Activated CD8-positive, alpha-beta memory T cell treated with anti-CD3 and anti-CD28 coated beads, Interleukin-2, amount 50 U/mL, for 4 hours (primary cell): ENCODE results near the gene ADCY1.
"Not testable (repeated sequence)": the region's sequence is repeated elsewhere in the genome, so short reads cannot be mapped to it uniquely, and the experiment has no call there.

ENCODE experiments used
- DNase-seq: peaks from one replicate; pipeline ENCODE4 v3.0.0-alpha.2; 2020

ADCY1 gene

DNA sequence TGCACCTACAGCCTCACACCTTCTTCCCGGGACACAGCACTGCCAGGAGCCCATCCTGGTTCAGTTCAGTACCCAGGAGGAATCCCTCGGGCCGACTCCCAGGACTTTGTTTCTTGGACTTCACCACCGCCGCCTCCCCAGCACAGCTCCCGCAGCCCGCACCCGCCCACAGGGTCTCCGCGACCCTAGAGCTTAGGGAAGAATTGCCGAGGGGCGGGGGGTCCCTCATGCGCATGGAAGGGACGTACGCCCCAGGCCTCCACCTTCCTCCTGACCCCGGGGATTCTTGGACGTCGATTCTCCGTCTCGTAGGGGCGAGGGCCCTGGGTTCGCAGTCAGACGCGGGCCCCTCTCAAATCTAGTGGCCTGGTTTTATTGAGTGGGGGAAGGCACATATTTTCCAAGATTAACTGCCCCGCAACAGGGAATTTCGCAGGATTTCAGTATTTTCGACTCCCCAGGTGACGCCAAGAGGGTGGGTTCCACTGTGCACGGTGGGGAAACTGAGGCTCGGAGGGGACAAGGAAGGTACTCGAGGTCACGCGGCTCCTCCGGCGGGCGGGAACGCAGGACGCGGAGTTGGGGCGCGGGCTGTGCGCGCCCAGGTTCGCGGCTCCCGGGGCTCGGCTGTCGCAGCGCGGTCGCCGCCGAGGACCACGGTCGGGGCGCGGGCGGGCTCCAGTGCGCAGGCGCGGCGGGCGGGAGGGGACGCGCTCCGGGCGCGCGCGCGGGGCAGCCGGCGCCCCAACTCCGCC is at the start of gene ADCY1:
Gene ADCY1 (plus strand): TSS at position 708 of the 755 bp plus-strand sequence. CDS start 176 bp downstream, outside the sequence.
- DNase-seq = no peak

DNA sequence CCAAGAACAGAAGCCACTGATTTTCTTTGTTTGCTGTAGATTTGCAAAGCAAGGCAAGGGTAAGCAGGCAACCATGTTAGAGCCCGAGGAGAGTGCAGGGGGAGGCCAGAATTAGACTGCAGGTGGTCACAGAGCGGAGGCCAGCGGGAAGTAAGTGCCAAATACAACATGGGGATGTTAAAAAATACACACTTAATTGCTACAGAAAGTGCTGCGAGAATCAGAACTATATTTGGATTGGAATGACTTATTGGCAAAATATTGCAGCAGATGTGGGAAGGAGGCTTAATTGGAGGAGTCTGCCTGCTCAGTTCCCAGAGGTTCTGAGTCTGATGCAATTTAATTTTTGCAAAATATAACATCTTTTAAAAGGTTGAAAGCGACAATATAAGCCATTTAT is 49.7 kb upstream of the ADCY1 start:
- no peak for DNase-seq

DNA sequence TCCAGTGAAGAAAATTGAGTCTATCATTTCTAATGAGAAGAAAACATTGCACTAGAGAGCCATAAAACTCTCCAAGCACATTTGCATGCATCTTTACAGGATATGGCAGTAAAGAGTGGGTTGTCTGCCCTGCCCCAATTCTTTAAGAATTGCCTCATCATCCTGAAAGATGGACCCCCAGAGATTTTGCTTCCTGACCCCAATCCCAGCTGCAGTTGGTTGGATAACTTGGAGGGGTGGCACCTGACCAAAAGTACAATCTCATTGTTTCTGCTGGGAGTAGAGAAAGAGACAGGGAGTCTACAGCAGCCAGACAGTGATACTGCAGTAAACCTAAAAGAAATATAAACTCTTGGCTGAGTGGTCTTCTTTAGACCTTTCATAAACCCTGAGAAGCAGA is 49.1 kb upstream of the ADCY1 start:
- DNase-seq = no peak

- DNase-seq = no peak
These were observed 30.7 kb upstream of the ADCY1 start for GRCh38 chr7:45543473-45543872.

- not testable (repeated sequence) for DNase-seq
These were observed 29.0 kb upstream of the ADCY1 start for GRCh38 chr7:45545105-45545710.

- DNase-seq = not testable (repeated sequence)
These were observed 25.3 kb upstream of the ADCY1 start for GRCh38 chr7:45548917-45549316.

DNA sequence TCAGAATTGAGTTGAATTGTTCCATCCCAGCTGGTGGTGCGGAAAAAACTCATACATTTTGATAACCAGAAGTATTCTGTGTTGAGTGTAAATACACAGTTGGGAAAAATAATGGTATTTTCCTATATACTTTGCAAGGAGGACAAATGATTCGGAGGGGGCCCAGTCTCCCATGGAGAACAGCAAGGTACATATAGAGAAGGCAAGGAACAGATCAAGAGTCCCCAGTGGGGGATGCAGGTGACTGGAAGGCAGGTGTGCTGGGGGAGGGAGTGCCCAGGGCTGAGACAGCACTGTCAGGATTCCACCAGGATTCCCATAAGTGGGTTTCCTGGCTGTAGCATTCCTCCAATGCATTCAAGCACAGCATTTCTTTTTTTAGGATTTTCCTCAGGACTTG is 10.8 kb upstream of the ADCY1 start:
- DNase-seq = no peak

DNA sequence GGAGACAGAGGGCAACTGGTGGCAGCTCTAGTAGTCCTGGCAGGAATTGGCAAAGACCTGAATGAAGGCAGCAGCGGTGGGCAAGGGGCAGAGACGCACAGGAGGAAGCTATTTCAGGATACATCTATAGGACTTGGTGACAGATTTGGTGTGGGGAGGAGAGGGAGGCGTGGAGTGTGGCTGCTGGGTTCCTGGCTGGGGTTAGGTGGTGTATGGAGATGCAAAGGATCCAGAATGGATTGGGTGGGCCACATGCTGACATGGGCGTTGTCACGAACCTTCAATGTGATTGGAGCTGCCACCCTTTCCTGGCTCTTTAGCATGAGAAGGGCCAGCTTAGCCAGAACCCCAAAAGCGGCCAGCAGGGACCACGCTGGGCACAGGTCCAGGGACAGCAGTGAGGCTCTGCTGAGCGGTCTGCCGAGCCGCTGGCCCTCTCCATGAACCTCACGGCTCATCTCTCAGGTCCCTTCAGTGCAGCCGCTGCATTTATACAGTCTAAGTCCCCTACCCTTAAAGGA is 10.2 kb upstream of the ADCY1 start:
- no peak for DNase-seq

- DNase-seq = no peak
These were observed 9.7 kb upstream of the ADCY1 start for GRCh38 chr7:45564485-45564884.

DNA sequence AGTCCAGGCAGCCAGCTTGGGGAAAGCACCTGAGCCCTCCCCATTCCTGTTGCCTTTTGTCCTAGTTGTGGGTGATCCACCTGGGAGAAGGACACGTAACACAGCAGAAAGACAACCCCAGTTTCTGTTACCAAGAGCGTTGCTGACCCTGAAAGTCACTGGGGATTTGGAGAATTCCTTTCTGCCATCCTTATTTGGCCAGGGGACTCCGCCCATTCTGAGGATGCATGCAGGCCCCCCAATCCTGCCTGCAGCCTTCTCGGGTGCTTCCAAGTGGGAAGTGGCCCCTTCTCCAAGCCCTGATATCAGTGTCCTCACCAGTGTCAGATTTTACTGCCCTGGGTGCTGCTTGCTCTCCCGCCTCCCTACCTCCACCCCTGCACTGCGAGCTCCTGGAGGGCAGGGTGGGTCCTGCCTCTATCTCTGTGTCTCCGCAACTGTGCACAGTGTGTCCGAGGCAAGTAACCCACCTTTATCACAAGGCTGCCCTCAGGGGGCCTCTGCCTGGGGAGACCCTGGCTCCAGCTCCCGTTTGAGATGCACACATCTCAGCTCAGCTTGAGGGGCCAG is 9.2 kb upstream of the ADCY1 start:
- DNase-seq = no peak

DNA sequence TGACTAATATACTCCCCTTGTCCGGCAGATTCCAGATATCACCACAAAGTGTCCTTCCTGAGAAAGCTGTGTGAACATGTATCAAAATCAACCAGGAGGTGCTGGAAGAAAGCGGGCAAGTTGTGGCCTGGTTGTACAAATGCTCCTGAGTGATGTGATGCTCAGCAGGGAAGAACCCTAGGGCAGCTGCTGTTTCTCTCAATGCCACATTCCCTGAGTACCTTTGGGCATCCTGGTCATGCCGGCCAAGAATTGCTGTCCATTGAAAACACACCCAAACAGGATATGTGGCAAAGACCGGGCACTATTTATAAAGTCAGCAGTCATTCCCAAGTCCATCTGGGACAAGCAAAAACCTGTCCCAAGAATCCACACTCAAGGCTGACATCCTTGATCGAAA is 7.8 kb upstream of the ADCY1 start:
- no peak for DNase-seq

DNA sequence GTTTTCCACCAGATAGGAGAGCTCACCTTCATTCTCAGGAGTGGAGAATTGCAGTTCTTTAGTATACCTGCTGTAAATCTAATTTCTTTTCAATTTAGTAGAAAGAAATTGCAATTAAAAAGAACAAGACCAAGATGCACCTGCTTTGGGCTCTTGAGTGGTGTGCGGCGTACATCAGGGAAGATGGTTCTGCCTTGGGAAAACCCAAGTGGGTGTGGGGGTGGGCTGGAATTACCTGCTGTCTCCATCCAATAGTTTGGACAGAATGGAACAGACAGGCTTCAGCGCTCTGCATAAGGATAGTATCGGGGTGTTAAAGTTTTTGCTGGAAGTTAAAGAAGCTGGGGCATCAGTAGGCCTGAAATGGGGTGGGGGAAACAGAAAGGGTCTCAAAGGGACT is 7.2 kb upstream of the ADCY1 start:
- no peak for DNase-seq

DNA sequence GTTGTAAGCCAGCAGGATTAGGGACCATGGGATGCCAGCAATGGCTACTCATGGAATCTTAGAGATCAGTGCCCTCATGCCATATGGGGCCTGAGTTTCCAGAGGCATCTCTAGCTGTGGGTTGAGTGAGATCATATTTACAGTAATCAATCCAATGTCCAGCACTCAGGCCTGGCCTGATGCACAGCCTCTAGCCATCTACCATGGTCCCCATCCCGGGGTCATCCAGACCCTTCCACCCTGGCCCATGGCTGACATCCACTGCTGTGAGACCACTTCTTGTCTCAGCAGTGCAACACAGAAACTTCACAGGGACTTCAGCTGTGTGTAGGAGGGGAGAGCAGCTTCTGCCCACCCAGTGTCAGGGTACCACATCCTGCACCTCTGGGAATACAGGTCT is 6.5 kb upstream of the ADCY1 start:
- no peak for DNase-seq

GRCh38 chr7:45568536-45569289 is 5.5 kb upstream of the ADCY1 start:
- no peak for DNase-seq

DNA sequence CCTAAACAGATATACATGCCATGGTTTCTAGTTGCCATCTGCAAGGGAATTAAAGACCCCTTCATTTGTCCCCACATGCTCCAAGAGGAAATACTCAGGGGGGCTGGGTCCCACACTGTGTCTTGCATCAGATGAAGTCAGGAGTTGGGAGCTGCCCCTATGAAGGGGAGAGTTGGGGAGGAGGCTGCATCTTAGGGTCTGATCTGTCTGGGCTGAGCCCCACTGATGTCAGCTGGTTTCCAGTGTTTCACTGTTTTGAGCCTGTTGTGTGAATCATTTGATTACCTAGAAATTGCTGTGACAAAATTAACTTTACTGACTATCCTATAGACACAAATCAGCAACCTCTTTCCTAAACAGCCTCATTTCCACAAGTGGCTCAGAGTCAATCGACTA is 4.9 kb upstream of the ADCY1 start:
- no peak for DNase-seq

- DNase-seq = no peak
These were observed 3.4 kb upstream of the ADCY1 start for GRCh38 chr7:45570797-45571196.

DNA sequence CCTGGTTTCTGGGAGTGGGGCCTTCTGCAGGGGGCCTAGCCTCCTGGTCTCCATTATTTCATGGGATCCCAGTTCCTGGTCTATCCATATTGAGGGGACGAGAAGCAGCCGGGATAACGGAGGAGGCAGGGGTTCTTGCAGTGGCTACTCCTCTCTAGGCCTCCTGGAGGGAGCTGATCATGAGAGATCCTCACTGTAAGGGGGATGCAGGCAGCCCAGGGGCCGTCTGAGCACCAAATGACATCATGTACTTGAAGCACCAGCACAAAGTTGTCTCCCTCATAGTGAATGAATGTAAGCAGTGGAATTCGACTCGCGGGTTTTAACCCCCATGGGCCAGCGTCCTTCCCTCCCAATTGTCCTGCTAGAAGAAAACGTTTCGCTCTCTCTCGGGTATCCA is 964 bp upstream of the ADCY1 start:
- no peak for DNase-seq

- no peak for DNase-seq
These were observed 174 bp downstream of the ADCY1 start for GRCh38 chr7:45574416-45574668.

DNA sequence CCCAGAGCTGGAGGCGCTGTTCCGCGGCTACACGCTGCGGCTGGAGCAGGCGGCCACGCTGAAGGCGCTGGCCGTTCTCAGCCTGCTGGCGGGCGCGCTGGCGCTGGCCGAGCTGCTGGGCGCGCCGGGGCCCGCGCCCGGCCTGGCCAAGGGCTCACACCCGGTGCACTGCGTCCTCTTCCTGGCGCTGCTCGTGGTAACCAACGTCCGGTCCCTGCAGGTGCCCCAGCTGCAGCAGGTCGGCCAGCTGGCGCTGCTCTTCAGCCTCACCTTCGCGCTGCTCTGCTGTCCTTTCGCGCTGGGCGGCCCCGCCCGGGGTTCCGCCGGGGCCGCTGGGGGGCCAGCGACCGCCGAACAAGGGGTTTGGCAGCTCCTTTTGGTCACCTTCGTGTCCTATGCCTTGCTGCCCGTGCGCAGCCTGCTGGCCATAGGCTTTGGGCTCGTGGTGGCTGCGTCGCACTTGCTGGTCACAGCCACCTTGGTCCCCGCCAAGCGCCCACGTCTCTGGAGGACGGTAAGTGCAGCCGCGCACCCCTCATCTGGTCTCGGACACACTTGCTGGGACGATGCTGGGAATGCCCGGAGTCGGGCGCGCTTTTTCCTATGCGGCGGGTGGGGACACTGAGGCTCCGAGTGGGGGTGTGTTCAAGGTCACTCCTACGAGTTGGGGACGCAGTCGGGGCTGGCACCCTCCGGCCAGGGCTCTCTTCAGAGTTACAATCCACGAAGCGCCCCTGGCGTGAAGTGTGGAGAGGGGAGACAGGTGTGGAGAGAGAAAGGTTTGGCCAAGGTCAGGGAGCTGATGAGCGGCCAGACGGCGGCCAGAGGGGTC is 717 bp downstream of the ADCY1 start:
- no peak for DNase-seq

- DNase-seq = no peak
These were observed 1.5 kb downstream of the ADCY1 start for GRCh38 chr7:45575501-45576248.

DNA sequence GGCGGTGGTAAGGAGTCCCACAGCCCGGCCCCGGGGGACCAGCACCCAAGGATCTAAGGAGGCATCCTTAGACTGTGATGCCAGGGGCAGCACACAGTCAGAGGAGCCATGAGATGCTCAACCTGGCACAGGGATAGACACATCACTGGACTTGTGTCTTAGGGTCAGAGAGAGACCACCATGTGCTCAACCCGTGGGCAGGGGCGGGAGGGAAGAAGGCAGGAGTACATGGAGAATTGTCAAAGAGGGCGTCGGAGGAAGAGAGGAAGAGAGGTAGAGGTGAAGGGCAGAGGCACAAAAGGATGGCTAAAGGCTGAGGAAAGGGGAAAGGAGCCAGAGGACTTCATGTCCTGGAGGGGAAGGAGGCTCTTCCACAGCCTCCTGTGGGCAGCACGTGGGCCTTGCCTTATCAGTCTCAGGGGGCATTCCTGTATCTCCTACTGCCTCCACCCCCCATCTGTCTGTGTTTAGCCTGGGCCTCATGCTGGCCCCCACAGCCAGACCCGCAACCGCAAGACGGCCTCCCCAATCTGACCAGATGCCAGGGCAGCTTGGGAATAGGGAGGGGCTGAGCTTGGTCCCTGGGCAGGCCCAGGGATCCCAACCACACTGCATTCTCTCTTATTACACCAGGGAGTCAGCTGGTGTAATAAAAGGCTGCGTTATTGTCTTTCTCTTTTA is 2.2 kb downstream of the ADCY1 start:
- no peak for DNase-seq

- no peak for DNase-seq
These were observed 3.9 kb downstream of the ADCY1 start for GRCh38 chr7:45578022-45578421.
